ENCODE data around the gene ZNF445.
"Not testable (repeated sequence)": the region's sequence is repeated elsewhere in the genome, so short reads cannot be mapped to it uniquely, and the experiment has no call there.

The ZNF445 gene

DNA sequence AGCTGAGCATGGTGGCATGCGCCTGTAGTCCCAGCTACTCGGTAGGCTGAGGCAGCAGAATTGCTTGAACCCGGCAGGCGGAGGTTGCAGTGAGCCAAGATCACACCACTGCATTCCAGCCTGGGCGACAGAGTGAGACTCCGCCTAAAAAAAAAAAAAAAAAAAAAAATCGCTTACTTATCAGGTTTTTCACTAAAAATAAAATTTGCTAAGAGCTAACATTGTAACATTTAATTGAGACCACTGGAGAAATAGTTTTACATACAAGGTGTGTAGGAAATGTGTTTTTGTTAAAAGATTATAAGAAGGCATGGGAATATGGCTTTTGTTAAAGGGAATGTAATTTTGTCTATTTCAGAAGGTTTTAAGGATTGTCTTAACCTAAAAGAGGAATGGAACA lies 12.6 kb downstream of the ZNF445 start:
- H3K4me3 ChIP-seq (ENCODE audit: low read length); H3K27me3 ChIP-seq (ENCODE audit: control insufficient read depth, insufficient read depth, low read length); H3K9me3 ChIP-seq (ENCODE audit: control insufficient read depth, insufficient read depth, low read length); H3K36me3 ChIP-seq (ENCODE audit: control insufficient read depth, insufficient read depth, low read length); H3K4me1 ChIP-seq (ENCODE audit: control insufficient read depth, insufficient read depth, low read length); H3K27ac ChIP-seq (ENCODE audit: low read length); DNase-seq (ENCODE audit: low read depth, low spot score): not testable (repeated sequence)
- no CpG with 5 or more reads among the region's 7 CpGs for WGBS (ENCODE audit: insufficient coverage, insufficient read length)

DNA sequence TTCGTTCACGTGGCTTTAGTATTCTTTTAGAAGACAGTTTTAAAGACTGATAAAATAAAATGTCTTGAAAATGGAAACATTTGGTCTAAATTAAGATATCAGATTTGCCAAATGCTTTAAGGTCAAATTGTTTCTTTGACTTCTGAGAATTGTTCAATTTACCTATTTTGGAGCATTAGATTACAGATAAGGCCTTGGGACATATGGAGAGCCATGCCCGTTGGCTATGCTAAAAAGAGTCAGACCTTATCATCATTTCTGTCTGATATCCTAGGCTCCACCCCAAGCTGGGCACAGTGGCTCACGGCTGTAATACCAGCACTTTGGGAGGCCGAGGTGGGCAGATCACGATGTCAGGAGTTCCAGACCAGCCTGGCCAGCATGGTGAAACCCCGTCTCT lies 13.0 kb downstream of the ZNF445 start:
- peaks cover 4% of the 10 kb centered on the region for H3K9me3 ChIP-seq (ENCODE audit: control insufficient read depth, insufficient read depth, low read length)
- no peak overlapping the region for H3K4me3 ChIP-seq (ENCODE audit: low read length)
- no peak for DNase-seq (ENCODE audit: low read depth, low spot score)
- no peak overlapping the region for H3K27ac ChIP-seq (ENCODE audit: low read length)
- WGBS (ENCODE audit: insufficient coverage, insufficient read length) = no CpG with 5 or more reads among the region's 7 CpGs
- peaks cover 6% of the 10 kb centered on the region; the same call in 1 of the 2 replicates for H3K36me3 ChIP-seq (ENCODE audit: control insufficient read depth, insufficient read depth, low read length)
- no peaks in the 10 kb centered on the region for H3K27me3 ChIP-seq (ENCODE audit: control insufficient read depth, insufficient read depth, low read length)
- H3K4me1 ChIP-seq (ENCODE audit: control insufficient read depth, insufficient read depth, low read length) = no peaks in the 10 kb centered on the region; the same call in 1 of the 2 replicates

DNA sequence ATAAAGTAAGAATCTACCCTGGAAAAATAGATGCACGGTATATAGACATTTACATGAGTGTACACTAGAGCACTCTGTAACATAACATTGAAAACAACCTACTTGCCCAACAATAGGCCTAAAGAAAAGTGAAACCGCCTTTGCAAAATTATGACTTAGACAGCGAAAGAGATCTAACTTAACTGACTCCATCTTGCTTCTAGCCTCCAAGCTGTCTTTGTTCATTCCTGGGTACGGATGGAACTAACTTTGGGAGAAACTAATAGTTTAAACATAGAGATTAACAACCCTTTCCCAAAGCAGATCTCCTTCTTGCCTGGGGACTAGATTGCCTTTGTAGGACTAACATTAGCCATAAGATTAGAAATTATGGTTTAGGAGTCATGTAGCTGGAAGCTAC lies 17.4 kb downstream of the ZNF445 start:
- no CpG with 5 or more reads among the region's 4 CpGs for WGBS (ENCODE audit: insufficient coverage, insufficient read length)
- not testable (repeated sequence) for H3K27me3 ChIP-seq (ENCODE audit: control insufficient read depth, insufficient read depth, low read length)

DNA sequence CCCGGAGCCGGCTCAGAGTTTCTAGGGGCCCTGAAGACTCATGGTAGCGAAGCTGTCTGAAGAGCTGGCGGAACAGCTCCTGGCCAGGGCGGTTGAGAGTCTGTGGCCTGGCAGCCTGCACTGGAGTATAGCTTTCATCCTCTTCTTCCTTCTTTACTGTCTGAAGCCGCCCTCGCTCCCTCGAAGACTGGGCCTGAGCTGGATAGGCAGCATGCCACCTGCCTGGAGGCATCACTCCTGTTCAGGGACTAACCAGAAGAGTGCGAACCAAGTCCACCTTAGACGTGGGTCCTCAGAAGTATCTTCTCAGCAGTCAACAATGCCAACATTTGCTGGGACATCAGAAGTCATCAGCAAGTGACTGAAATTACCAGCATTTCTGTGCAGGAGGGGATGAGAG lies 22.2 kb downstream of the ZNF445 start:
- H3K4me1 ChIP-seq (ENCODE audit: control insufficient read depth, insufficient read depth, low read length) = no peaks in the 10 kb centered on the region
- no peaks in the 10 kb centered on the region; the same call in 1 of the 2 replicates for H3K9me3 ChIP-seq (ENCODE audit: control insufficient read depth, insufficient read depth, low read length)
- DNase-seq (ENCODE audit: low read depth, low spot score) = no peak
- no CpG with 5 or more reads among the region's 10 CpGs for WGBS (ENCODE audit: insufficient coverage, insufficient read length)
- no peak overlapping the region for H3K4me3 ChIP-seq (ENCODE audit: low read length)
- no peaks in the 10 kb centered on the region for H3K27me3 ChIP-seq (ENCODE audit: control insufficient read depth, insufficient read depth, low read length)
- peaks cover 16% of the 10 kb centered on the region for H3K36me3 ChIP-seq (ENCODE audit: control insufficient read depth, insufficient read depth, low read length)
- H3K27ac ChIP-seq (ENCODE audit: low read length) = no peak overlapping the region

More for the DNA sequence above, 17.4 kb downstream of the ZNF445 start:
- not testable (repeated sequence) for H3K9me3 ChIP-seq (ENCODE audit: control insufficient read depth, insufficient read depth, low read length); H3K4me1 ChIP-seq (ENCODE audit: control insufficient read depth, insufficient read depth, low read length); DNase-seq (ENCODE audit: low read depth, low spot score); H3K4me3 ChIP-seq (ENCODE audit: low read length); H3K27ac ChIP-seq (ENCODE audit: low read length)
- H3K36me3 ChIP-seq (ENCODE audit: control insufficient read depth, insufficient read depth, low read length) = peaks cover 11% of the 10 kb centered on the region

DNA sequence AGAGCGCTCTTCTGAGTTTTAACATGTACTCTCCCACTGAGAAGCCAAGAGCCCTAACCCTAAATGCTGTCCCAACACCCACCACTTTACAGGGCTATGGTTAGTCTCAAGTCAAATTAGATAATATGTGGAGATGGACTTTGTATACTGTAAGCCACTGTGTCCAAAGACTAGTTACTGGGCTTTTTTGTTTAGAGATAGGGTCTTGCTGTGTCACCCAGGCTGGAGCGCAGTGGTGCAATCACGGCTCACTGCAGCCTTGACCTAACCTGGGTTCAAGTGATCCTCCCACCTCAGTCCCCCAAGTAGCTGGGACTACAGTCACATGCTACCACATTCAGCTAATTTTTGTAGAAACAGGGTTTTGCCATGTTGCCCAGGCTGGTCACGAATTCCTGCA lies 23.2 kb downstream of the ZNF445 start:
- no CpG with 5 or more reads among the region's 4 CpGs for WGBS (ENCODE audit: insufficient coverage, insufficient read length)

DNA sequence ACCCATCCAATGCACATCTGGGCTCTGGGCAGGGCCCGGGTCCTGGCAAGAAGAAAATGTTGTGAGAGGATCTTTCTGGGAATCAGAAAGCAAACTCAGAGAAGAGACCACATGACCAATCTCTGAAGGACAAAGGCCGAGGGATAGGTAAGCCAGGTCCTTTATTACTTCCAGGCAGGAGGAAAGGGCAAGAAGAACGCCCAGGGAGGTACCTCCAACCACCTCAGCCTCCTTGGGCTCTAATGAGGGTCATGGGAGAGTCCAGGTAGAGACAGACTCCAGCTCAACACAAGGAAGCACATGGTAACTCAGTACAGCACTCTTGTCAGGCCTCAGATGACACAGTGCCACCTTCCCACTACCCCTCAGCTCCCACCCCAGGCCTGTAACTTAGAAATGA lies 26.0 kb downstream of the ZNF445 start:
- Histone ChIP-seq H3K4me1 (ENCODE audit: control insufficient read depth, insufficient read depth, low read length) (no peaks in the 10 kb centered on the region), H3K27me3 (ENCODE audit: control insufficient read depth, insufficient read depth, low read length) (no peaks in the 10 kb centered on the region), H3K4me3 (ENCODE audit: low read length) (no peak overlapping the region), H3K36me3 (ENCODE audit: control insufficient read depth, insufficient read depth, low read length) (peaks cover 38% of the 10 kb centered on the region), H3K9me3 (ENCODE audit: control insufficient read depth, insufficient read depth, low read length) (no peaks in the 10 kb centered on the region), H3K27ac (ENCODE audit: low read length) (no peak overlapping the region)
- WGBS (ENCODE audit: insufficient coverage, insufficient read length) = no CpG with 5 or more reads among the region's 3 CpGs
- no peak for DNase-seq (ENCODE audit: low read depth, low spot score)

More for the DNA sequence above, 23.2 kb downstream of the ZNF445 start:
- no peaks in the 10 kb centered on the region for H3K9me3 ChIP-seq (ENCODE audit: control insufficient read depth, insufficient read depth, low read length)
- H3K36me3 ChIP-seq (ENCODE audit: control insufficient read depth, insufficient read depth, low read length) = peaks cover 21% of the 10 kb centered on the region
- no peak for DNase-seq (ENCODE audit: low read depth, low spot score)
- no peaks in the 10 kb centered on the region for H3K4me1 ChIP-seq (ENCODE audit: control insufficient read depth, insufficient read depth, low read length)
- H3K27ac ChIP-seq (ENCODE audit: low read length) = no peak overlapping the region
- no peaks in the 10 kb centered on the region for H3K27me3 ChIP-seq (ENCODE audit: control insufficient read depth, insufficient read depth, low read length)
- no peak overlapping the region for H3K4me3 ChIP-seq (ENCODE audit: low read length)

DNA sequence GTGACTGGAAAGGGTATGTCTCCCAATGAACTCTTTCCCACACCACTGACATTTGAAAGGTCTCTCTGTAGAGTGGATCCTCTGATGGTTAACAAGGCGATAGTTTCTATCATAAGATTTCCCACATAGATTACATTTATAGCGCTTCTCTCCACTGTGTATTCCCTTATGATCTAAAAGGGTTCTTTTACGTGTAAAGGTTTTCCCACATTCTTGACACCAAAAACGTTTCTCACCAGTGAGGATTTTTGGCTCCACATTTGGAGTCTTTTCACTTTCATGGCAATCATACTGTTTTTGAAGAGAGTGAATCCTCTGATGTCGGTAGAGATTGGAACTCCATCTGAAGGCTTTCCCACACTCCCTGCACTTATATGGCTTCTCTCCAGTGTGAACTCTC lies 30.5 kb downstream of the ZNF445 start:
- Histone ChIP-seq H3K4me1 (ENCODE audit: control insufficient read depth, insufficient read depth, low read length) (no peaks in the 10 kb centered on the region), H3K27me3 (ENCODE audit: control insufficient read depth, insufficient read depth, low read length) (no peaks in the 10 kb centered on the region), H3K27ac (ENCODE audit: low read length) (no peak overlapping the region), H3K4me3 (ENCODE audit: low read length) (no peak overlapping the region), H3K9me3 (ENCODE audit: control insufficient read depth, insufficient read depth, low read length) (no peaks in the 10 kb centered on the region), H3K36me3 (ENCODE audit: control insufficient read depth, insufficient read depth, low read length) (peaks cover 35% of the 10 kb centered on the region)
- DNase-seq (ENCODE audit: low read depth, low spot score) = no peak
- no CpG with 5 or more reads among the region's 5 CpGs for WGBS (ENCODE audit: insufficient coverage, insufficient read length)

DNA sequence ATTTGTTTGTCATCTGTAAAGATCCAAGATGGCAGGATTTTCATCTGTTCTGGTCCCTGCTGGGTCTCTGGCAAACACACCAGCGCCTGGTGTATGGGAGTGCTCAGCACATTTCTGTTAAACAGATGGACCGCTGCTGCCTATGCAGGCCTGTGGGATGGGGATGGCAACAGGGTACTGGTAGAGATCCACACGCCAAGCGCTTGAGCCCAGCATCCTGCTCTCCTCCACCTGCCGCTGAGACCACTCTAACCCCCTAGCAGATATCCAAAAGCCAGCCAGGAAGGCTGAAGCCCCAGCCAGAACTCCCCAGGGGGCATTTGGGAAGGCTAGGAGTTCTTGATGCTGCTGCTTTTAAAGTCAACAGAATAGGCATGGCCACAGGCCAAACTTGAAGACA lies 31.7 kb downstream of the ZNF445 start:
- Histone ChIP-seq H3K4me1 (ENCODE audit: control insufficient read depth, insufficient read depth, low read length) (no peaks in the 10 kb centered on the region), H3K36me3 (ENCODE audit: control insufficient read depth, insufficient read depth, low read length) (peaks cover 33% of the 10 kb centered on the region), H3K4me3 (ENCODE audit: low read length) (no peak overlapping the region), H3K9me3 (ENCODE audit: control insufficient read depth, insufficient read depth, low read length) (no peaks in the 10 kb centered on the region), H3K27me3 (ENCODE audit: control insufficient read depth, insufficient read depth, low read length) (no peaks in the 10 kb centered on the region), H3K27ac (ENCODE audit: low read length) (no peak overlapping the region)
- no CpG with 5 or more reads among the region's 5 CpGs for WGBS (ENCODE audit: insufficient coverage, insufficient read length)
- DNase-seq (ENCODE audit: low read depth, low spot score) = no peak

DNA sequence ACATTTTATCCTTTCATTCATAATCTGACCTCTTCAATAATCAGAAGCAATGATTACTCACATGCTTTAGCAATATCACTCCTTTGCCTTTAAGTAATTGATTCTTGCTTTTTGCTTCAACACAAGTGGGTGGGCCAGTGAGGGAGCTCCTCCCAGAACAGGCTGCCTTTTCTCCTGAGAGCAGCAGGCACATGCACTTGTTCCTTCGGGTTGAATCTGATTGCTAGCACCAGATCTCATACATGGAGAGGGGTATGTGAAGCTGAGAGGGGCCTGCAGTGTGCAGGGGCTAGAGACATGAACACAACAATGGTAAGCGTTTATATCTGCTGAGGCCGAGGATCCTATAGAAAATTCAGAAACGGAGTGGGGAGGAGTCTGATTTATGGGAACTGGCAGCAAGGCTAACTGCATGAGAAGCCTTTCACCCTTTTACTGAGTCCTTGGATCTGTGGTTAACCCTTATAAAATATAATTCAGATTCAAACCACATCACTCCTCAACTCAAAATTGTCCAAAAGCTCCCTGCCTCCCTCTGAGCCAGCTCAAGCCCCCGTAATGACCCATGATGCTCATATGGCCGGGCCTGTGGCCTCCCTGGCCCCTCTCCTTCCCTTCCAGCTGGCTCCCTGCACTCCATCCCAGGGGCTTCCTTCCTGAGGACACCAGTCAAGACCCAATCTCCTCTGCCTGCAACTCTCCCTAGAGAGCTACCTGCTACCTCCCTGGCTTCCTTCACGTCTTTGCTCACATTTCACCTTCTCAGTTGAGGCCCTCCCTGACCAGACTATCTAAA lies 32.4 kb downstream of the ZNF445 start:
- no peaks in the 10 kb centered on the region for H3K9me3 ChIP-seq (ENCODE audit: control insufficient read depth, insufficient read depth, low read length)
- WGBS (ENCODE audit: insufficient coverage, insufficient read length) = no CpG with 5 or more reads among the region's 7 CpGs
- no peaks in the 10 kb centered on the region for H3K4me1 ChIP-seq (ENCODE audit: control insufficient read depth, insufficient read depth, low read length)
- no peak for DNase-seq (ENCODE audit: low read depth, low spot score)
- H3K36me3 ChIP-seq (ENCODE audit: control insufficient read depth, insufficient read depth, low read length) = peaks cover 26% of the 10 kb centered on the region
- no peak overlapping the region for H3K4me3 ChIP-seq (ENCODE audit: low read length)
- H3K27ac ChIP-seq (ENCODE audit: low read length) = no peak overlapping the region
- no peaks in the 10 kb centered on the region for H3K27me3 ChIP-seq (ENCODE audit: control insufficient read depth, insufficient read depth, low read length)

DNA sequence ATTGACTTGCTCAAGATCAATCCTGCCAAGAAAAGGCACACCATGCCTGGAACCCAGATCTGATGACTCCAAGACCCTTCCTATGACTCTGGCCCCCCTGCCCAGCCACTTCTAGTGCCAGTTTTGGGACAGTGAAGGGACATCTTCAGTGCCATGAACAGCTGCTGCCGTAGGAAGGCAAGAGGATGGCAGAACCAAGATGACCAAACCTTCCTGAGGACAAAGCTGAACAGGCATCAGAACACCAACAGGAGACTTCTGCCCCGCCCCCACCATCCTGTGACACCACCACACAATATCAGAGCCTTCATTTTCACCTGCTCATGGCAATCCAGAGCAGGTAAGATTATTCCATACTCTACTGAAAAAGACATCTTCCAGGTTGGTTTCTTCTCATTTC lies 33.0 kb downstream of the ZNF445 start:
- Histone ChIP-seq H3K36me3 (ENCODE audit: control insufficient read depth, insufficient read depth, low read length) (peaks cover 24% of the 10 kb centered on the region), H3K27ac (ENCODE audit: low read length) (no peak overlapping the region), H3K9me3 (ENCODE audit: control insufficient read depth, insufficient read depth, low read length) (no peaks in the 10 kb centered on the region), H3K4me3 (ENCODE audit: low read length) (no peak overlapping the region), H3K4me1 (ENCODE audit: control insufficient read depth, insufficient read depth, low read length) (no peaks in the 10 kb centered on the region), H3K27me3 (ENCODE audit: control insufficient read depth, insufficient read depth, low read length) (no peaks in the 10 kb centered on the region)
- no peak for DNase-seq (ENCODE audit: low read depth, low spot score)
- no CpG with 5 or more reads among the region's 2 CpGs for WGBS (ENCODE audit: insufficient coverage, insufficient read length)

Measured in iPS DF 6.9 (cell line).